ENCODE measurements around the gene SDCCAG8.

DNA sequence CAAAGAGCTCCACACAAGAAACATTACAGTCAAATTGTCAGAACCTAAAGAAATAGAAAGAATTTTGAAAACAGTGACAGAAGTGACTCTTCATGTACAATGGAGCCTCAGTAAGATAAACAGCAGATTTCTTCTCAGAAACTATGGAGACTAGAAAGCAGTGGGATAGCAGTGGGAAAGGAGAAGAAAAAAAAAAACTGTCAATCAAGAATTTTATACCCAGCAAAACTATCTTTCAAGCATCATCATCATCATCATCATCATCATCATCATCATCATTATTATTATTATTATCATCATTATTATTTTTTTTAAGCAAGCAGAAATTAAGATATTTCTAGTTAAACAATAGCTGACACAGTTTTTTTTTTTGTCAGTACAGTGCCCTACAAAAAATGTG lies 24.9 kb upstream of the SDCCAG8 start:
- TF ChIP-seq, protein P1, sequence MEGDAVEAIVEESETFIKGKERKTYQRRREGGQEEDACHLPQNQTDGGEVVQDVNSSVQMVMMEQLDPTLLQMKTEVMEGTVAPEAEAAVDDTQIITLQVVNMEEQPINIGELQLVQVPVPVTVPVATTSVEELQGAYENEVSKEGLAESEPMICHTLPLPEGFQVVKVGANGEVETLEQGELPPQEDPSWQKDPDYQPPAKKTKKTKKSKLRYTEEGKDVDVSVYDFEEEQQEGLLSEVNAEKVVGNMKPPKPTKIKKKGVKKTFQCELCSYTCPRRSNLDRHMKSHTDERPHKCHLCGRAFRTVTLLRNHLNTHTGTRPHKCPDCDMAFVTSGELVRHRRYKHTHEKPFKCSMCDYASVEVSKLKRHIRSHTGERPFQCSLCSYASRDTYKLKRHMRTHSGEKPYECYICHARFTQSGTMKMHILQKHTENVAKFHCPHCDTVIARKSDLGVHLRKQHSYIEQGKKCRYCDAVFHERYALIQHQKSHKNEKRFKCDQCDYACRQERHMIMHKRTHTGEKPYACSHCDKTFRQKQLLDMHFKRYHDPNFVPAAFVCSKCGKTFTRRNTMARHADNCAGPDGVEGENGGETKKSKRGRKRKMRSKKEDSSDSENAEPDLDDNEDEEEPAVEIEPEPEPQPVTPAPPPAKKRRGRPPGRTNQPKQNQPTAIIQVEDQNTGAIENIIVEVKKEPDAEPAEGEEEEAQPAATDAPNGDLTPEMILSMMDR (conservative IDR thresholded peaks at IDR 0.05): no peak
- no peak for TF ChIP-seq ZFX (IDR thresholded peaks at IDR 0.05)

Data from C4-2B (cell line).